DMS153 (cell line): ENCODE measurements around the gene ZIK1.

Experiments used
- DNase-seq: peaks from one replicate; lab custom pipeline; 2025; lab: John Stamatoyannopoulos, UW

ZIK1 gene

GRCh38 chr19:57583521-57584416 is at the start of gene ZIK1:
Gene ZIK1, plus strand, starts transcription at chr19:57584145. Its CDS starts 212 bp downstream, at chr19:57584357.
- peak; percentile 68 for DNase-seq

- DNase-seq, result no peak
These were observed 45.9 kb upstream of the ZIK1 start for GRCh38 chr19:57537953-57538547.

GRCh38 chr19:57546513-57546912 is 37.4 kb upstream of the ZIK1 start:
- DNase-seq, result no peak

DNA sequence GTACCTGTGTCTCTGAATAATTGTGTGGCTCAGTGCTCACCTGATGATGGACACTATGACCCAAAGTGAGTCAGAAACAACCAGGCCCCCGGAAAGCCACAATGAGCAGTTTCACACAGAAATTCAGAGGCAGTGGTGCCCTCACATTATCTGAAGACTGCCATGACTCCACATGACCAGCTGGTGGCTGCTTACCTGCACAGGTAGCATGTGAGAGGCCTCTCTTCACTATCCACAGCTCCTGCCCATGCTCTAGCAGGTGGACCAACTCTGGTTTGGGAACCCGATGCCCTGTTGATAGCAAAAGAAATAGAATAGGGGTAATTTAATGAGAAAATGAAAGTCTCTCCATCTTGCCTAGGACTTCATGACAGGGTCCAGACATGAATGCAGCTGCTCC is 31.5 kb upstream of the ZIK1 start:
- DNase-seq, result no peak

GRCh38 chr19:57557659-57558058 is 26.3 kb upstream of the ZIK1 start:
- no peak for DNase-seq

GRCh38 chr19:57558525-57558924 is 25.4 kb upstream of the ZIK1 start:
- no peak for DNase-seq

DNA sequence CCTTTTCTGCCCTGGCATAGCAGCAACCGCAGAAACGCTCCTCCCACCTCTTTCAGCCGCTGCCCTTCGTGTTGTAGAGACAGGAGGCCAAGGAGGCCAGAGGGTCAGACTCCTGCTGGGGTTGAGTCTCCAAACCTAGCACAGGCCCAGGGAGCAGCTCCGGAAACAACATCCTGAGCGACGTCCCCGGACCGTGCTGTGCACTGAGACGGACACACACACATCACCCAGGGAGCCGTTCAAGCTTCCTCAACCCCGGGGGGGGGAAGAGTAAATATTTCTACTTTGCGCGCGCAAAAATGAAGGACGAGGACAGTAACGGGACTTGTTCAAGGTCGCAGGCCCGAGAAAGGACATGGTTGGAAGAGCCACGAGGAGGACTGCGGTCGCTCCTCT is 24.9 kb upstream of the ZIK1 start:
- no peak for DNase-seq

DNA sequence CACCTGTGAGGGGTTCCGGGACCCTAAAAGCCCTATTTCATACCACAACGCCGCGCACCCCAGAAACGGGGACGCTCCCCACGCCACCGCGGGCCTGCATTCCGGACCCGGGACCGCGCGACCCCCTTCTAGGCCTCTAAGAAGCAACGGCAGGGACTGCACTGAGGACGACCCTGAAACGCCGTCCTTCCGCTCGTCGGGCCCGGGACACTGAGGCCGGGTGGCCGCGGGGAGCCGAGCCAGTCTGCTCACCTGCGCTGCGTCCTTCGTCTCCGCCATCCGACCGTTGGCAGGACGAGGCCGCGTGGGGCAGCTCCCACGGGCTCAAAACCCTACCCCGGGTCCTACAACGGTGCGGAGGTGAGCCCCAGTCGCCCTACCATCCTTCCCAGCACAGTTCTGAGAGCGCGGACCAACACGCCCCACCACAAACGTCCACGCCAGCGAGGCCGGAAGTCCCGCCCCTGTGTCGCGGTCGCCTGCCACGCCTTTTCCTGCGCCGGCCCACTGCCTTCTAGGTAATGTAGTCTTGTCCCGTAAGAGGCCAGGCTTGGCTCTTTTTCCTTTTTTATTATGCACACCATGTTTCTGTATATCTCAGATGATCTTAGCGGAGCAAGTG is 24.4 kb upstream of the ZIK1 start, which contains the start of gene ZNF550:
Gene ZNF550 (minus strand): TSS at position 460 of the 622 bp plus-strand sequence. CDS start 181 bp downstream, at position 279.
- peak; percentile 65 for DNase-seq

DNA sequence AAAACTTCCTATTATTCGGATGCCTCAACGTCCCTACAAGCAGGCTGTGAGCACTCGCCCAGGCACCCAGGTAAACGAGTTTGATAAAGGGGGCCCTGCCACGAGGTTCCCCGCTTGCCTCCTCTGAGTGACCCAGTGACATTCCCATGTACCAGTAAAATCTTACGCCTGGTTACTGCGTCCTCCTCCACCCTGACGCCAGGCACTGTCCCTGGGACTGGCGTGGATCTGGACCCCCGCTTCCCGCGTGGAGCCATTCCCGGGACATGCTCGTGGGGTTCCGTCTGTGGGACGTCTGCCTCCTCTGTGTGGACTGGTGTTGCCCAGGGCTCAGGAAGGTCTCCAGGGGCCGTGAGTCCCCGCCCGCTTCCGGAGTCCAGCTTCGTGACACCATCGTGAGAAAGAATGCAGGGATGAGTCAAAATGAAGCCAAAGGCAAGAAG is 23.9 kb upstream of the ZIK1 start:
- DNase-seq, result no peak

- no peak for DNase-seq
These were observed 20.4 kb upstream of the ZIK1 start for GRCh38 chr19:57563547-57563946.

DNA sequence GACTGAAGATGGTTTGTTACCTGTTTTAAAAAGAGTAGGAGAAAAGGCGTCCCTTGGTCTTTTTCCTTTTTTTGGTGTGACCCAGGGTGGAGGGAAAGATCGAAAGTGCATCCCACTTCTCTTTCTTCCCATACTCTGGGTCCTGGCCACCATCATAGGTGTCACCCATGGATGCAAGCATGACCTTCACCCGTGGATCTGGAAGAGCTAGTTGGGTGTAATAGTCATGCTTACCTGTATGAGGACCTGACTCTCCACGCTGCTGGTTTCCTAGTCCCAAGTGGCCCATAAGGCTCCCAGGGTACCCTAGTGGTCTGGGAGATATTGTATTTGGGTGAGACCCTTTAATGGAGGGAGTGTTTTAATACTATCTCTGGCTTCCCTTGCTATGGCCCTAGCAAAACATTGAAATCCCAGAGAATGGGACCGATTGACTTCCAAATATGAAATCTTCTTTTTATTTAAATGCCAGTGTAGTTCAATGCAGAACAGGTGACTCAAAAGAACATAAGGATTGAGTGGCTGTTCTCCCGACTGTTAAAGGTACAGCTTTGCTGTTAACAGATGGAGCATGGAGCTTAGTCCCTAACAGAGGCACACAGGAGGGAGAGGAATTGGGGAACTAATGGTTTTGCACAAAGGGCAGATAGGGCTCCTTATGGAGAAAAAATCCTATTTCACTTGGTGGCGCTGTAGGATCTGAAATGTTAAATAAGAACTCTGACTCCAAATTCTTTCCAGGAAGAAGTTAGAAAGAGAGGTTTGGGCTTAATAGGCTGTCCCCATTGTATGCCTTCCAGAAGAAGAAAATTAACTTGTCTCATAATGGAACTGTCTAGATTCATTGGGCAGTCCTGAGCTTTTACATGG is 17.3 kb upstream of the ZIK1 start:
- DNase-seq, result no peak

- DNase-seq, result no peak
These were observed 13.2 kb upstream of the ZIK1 start for GRCh38 chr19:57570707-57571106.

- no peak for DNase-seq
These were observed 11.5 kb upstream of the ZIK1 start for GRCh38 chr19:57572415-57572947.

DNA sequence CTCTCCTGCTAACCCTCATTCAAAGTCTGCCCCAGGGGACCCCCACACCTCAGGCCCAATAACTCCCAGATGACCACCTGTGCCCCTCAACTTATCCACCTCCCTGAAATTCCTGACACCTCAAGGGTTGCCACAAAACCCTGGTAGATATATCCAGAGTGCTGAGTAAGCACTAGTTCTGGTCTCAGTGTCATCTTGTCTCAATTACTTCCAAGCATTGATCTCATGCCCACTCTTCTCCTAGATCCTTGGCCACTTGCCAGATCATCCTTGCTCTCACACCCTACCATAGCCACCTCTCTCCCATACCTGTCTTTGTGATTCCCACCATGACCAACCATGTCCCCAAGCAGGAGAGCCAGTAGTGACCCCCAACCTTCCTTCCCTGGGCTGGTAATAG is 7.3 kb upstream of the ZIK1 start:
- DNase-seq, result no peak

DNA sequence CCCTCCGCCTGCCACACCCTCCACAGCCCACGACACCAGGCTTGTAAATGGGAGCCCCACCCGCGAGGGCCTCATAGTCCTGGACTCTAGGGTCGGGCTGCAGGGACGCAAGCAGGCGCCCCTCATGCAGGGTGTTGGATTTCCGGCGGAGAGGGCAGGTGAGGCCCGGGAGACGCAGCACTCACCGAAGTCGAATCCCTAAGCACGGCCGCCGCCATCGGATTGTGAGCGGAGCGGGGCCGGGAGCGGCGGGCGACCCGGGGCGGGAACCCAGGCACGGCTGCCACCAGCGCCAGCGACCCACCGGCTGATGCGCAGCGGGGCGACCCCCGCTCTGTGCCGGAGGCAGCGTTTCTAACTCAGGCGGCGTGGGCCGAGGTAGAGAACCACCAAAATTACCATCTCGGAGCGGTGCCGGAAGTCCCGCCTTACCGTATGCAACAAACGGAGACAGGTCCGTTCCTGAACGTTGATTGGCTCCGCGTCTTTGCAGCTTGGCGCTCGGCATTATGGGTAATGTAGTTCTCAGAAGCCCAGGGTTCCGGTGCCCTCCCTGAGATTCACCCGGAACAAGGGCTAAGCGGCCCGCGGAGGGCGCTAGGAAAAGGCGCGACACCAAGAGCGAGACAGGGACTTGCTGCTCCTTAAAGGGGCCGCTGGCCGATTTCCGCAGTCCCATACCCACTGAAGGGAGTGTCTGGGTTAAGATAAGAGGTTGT is 5.3 kb upstream of the ZIK1 start, which contains the start of gene ZNF416:
Gene ZNF416 (minus strand): TSS at position 425 of the 719 bp plus-strand sequence. CDS start 207 bp downstream, at position 218.
- peak; percentile 97 for DNase-seq

- no peak for DNase-seq
These were observed 833 bp upstream of the ZIK1 start for GRCh38 chr19:57583104-57583520.

DNA sequence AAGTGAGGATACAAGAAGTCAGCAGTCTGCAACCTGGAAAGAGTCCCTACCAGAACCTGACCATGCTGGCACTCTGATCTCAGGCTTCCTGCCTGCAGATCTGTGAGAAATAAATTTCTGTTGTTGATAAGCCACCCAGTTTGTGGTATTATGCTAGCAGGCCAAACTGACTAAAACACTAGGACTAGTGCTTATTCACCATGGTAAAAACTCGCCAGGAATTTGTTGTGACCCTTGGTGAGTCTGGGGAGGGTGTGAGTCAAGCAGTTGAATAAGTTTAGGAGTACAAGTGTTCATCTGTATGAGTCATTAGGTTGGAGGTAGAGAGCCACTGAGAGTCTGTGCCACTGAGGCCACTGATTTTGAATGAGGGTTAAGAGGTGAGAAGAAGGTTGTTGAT is 3.6 kb downstream of the ZIK1 start:
- DNase-seq, result no peak

- no peak for DNase-seq
These were observed 15.4 kb downstream of the ZIK1 start for GRCh38 chr19:57599377-57599760.

GRCh38 chr19:57599761-57600383 is 15.9 kb downstream of the ZIK1 start, which contains the start of gene ZNF530:
Gene ZNF530, plus strand, starts transcription at chr19:57599885. Its CDS starts 4,461 bp downstream, at chr19:57604346.
- DNase-seq, result peak; percentile 78

- DNase-seq, result no peak
These were observed 23.0 kb downstream of the ZIK1 start for GRCh38 chr19:57606931-57607330.
